ENCODE measurements around the gene TP63. TPM values are rescaled to one million over a fixed set of nuclear protein-coding genes. Genes with fewer than 3 reads are reported as not detected.

Gene TP63
- total RNA-seq, 1 experiment from 2014 or later: 41.9 TPM

DNA sequence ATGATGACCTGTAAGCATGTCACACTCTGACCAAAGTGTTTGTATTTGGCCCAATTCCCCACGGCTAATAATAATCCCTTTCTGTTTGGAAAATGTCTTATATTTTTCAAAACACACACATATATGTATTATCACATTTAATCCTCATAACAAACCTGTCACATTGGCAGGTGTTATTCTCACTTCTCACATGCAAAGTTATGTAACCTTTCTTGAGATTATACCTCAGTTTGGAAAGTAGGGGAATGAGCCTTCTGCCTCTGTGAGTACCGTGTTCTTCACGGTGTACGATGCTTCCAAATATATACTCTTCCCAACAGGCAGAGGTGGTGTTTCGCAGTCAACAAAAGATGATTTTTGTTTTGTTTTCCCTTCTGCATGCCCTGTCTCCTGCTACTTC is 205.6 kb downstream of the TP63 start:
- Mint-ChIP-seq H3K27me3 (ENCODE audit: insufficient read depth, unreplicated experiment) (no peaks in the 10 kb centered on the region), H3K36me3 (ENCODE audit: insufficient read depth, unreplicated experiment) (no peaks in the 10 kb centered on the region), H3K27ac (ENCODE audit: low read depth, unreplicated experiment) (peak overlapping the region; percentile 80), H3K4me3 (ENCODE audit: unreplicated experiment) (no peak overlapping the region), H3K9me3 (ENCODE audit: unreplicated experiment) (peaks cover 6% of the 10 kb centered on the region), H3K4me1 (ENCODE audit: insufficient read depth, unreplicated experiment) (peaks cover 66% of the 10 kb centered on the region)
- intact Hi-C loops (cut with micrococcal nuclease): no loop called here
- no peak for DNase-seq (ENCODE audit: unreplicated experiment)
- POLR2A ChIA-PET: interaction anchor here (1.3 to 9.7 kb wide), 4 partner anchors 10 to 443 kb away, joined by 3 to 166 read pairs (median 46); no protein-coding TSS in a partner anchor
- TF ChIP-seq, protein P1, sequence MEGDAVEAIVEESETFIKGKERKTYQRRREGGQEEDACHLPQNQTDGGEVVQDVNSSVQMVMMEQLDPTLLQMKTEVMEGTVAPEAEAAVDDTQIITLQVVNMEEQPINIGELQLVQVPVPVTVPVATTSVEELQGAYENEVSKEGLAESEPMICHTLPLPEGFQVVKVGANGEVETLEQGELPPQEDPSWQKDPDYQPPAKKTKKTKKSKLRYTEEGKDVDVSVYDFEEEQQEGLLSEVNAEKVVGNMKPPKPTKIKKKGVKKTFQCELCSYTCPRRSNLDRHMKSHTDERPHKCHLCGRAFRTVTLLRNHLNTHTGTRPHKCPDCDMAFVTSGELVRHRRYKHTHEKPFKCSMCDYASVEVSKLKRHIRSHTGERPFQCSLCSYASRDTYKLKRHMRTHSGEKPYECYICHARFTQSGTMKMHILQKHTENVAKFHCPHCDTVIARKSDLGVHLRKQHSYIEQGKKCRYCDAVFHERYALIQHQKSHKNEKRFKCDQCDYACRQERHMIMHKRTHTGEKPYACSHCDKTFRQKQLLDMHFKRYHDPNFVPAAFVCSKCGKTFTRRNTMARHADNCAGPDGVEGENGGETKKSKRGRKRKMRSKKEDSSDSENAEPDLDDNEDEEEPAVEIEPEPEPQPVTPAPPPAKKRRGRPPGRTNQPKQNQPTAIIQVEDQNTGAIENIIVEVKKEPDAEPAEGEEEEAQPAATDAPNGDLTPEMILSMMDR (IDR thresholded peaks at IDR 0.05; ENCODE audit: unreplicated experiment): no peak
- CTCF ChIA-PET: no interaction called here
- BruUV-seq (replicated peaks): no TSS peak

DNA sequence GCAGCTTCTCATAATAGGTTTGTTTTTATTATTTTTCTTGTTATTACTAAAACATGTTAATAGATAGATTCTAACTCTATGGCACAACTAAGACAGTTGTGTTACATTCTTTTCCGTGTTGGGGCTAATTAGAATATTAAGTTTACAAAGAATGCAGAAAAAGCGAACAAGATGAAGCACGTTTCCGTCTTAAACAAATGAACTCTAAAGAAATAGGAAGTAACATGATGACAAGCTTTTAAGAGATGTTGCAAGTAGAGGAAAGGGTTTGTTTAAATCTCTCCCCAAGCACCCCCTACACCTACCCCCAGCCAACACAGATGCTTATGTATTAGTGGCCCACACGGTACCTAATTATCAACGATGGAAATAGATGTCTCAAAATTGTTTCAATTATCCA is 207.1 kb downstream of the TP63 start:
- intact Hi-C loops (cut with micrococcal nuclease): no loop called here
- no peak for DNase-seq (ENCODE audit: unreplicated experiment)
- Mint-ChIP-seq H3K9me3 (ENCODE audit: unreplicated experiment) (peaks cover 6% of the 10 kb centered on the region), H3K4me3 (ENCODE audit: unreplicated experiment) (no peak overlapping the region), H3K36me3 (ENCODE audit: insufficient read depth, unreplicated experiment) (peaks cover under 1% of the 10 kb centered on the region), H3K27me3 (ENCODE audit: insufficient read depth, unreplicated experiment) (no peaks in the 10 kb centered on the region), H3K27ac (ENCODE audit: low read depth, unreplicated experiment) (peak overlapping the region; percentile 80), H3K4me1 (ENCODE audit: insufficient read depth, unreplicated experiment) (peaks cover 72% of the 10 kb centered on the region)
- TF ChIP-seq, protein P1 (IDR thresholded peaks at IDR 0.05; ENCODE audit: unreplicated experiment): no peak
- POLR2A ChIA-PET: interaction anchor here (0.6 to 9.7 kb wide), 18 partner anchors 12 to 569 kb away, joined by 3 to 166 read pairs (median 5); no protein-coding TSS in a partner anchor
- CTCF ChIA-PET: interaction anchor here (0.6 to 1.0 kb wide), 5 partner anchors 12 to 350 kb away, joined by 3 to 4 read pairs (median 3); no protein-coding TSS in a partner anchor
- no TSS peak for BruUV-seq (replicated peaks)

DNA sequence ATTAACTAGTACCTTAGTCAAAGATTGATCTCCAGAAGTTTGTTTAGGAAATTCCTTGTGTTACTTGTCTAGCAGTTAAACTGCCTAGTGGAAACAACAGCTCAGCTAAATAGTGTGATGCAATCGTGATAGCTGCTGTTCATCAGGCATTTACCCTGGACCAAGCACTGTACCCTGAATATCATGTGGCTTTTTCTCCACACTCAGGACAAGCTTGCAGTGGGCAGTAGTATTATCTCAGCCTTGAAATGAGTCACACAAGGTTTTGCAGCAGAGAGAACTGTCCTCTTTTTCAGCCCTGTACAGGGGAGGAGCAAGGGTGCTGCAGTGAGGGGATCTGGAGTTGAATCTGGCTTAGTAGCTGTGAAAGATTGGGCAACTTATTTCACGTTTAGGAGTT is 208.4 kb downstream of the TP63 start:
- Mint-ChIP-seq H3K36me3 (ENCODE audit: insufficient read depth, unreplicated experiment) (peaks cover 9% of the 10 kb centered on the region), H3K9me3 (ENCODE audit: unreplicated experiment) (peaks cover 6% of the 10 kb centered on the region), H3K27me3 (ENCODE audit: insufficient read depth, unreplicated experiment) (no peaks in the 10 kb centered on the region), H3K4me1 (ENCODE audit: insufficient read depth, unreplicated experiment) (peaks cover 62% of the 10 kb centered on the region), H3K27ac (ENCODE audit: low read depth, unreplicated experiment) (peak overlapping the region; percentile 99), H3K4me3 (ENCODE audit: unreplicated experiment) (peak overlapping the region; percentile 22)
- ChIA-PET CTCF (interaction anchor here (0.6 to 2.9 kb wide), 4 partner anchors 13 to 571 kb away, joined by 3 to 11 read pairs (median 4); no protein-coding TSS in a partner anchor), POLR2A (interaction anchor here (0.6 to 9.7 kb wide), 32 partner anchors 8 to 570 kb away, joined by 3 to 166 read pairs (median 4); no protein-coding TSS in a partner anchor)
- DNase-seq (ENCODE audit: unreplicated experiment): peak; percentile 95
- no TSS peak for BruUV-seq (replicated peaks)
- TF ChIP-seq, protein P1 (IDR thresholded peaks at IDR 0.05; ENCODE audit: unreplicated experiment): no peak
- intact Hi-C loops (cut with micrococcal nuclease): no loop called here

DNA sequence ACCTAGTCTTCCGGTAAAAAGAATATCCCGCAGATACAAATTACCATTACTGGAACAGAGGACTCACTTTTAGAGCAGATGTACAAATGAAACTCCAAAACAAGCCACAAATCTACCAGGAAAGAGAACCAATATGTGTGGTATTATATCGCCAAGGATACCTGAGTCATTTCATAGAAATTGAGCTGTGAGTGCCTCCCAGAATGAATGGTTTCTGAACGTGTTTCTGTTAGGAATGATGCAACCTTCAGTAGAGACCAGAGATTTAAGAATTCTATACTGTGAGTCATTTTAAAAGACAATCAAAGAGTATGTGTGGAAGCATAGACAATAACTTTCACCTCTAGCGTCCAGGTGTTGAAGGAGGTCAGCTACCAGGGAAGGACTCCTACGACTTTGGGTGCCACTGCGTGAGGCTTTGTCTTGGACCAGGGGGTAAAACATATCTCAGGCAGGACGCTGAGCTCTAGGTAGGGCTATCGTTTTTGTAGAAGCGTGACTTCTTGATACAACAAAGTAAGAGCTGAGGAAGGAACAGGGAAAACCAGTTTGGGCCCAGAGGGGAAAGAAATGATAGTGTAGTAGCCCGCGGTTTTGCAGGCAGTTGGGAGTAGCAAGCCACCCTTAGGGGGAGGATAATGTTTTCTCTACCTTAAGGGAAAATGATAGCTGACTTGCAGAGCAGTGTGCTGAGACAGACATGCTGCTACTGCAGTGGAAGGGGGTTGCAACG is 210.4 kb downstream of the TP63 start:
- Mint-ChIP-seq H3K36me3 (ENCODE audit: insufficient read depth, unreplicated experiment) (peaks cover 24% of the 10 kb centered on the region), H3K27me3 (ENCODE audit: insufficient read depth, unreplicated experiment) (no peaks in the 10 kb centered on the region), H3K4me3 (ENCODE audit: unreplicated experiment) (peak overlapping the region; percentile 57), H3K27ac (ENCODE audit: low read depth, unreplicated experiment) (peak overlapping the region; percentile 99), H3K9me3 (ENCODE audit: unreplicated experiment) (peaks cover 6% of the 10 kb centered on the region), H3K4me1 (ENCODE audit: insufficient read depth, unreplicated experiment) (peaks cover 58% of the 10 kb centered on the region)
- TF ChIP-seq, protein P1 (IDR thresholded peaks at IDR 0.05; ENCODE audit: unreplicated experiment): no peak
- DNase-seq (ENCODE audit: unreplicated experiment): peak; percentile 94
- ChIA-PET CTCF (interaction anchor here (0.6 to 2.9 kb wide), 7 partner anchors 16 to 573 kb away, joined by 3 to 12 read pairs (median 5); no protein-coding TSS in a partner anchor), POLR2A (interaction anchor here (0.6 to 9.7 kb wide), 32 partner anchors 9 to 573 kb away, joined by 3 to 166 read pairs (median 7); no protein-coding TSS in a partner anchor)
- BruUV-seq (replicated peaks): TSS peak; percentile 83
- intact Hi-C loops (cut with micrococcal nuclease): loop anchor here (1.0 to 2.0 kb wide), 5 partner anchors 21 to 573 kb away; no protein-coding TSS in a partner anchor
